Panc1 (cell line): ENCODE data around the gene CLRN3. TPM values are rescaled to one million over a fixed set of nuclear protein-coding genes. Genes with fewer than 3 reads are reported as not detected.

Source experiments
- ATAC-seq: fragments of 200-7000 bp; cut with Tn5 transposase; 2 replicates; pipeline ENCODE4 v1.9.1; 2020; ENCODE audit warnings: mild to moderate bottlenecking, moderate library complexity
- BruUV-seq: library from RNA; stranded (reverse); fragments of 400-500 nt; replicated peaks from 2 replicates; lab custom pipeline; 2021; lab: Mats Ljungman, UMichigan
- CTCF ChIA-PET: fragments of 300-600 bp; sonication (Branson Sonifier 250); formaldehyde crosslinking; loops from one replicate; lab custom pipeline; 2022; ENCODE audit warnings: antibody characterized with exemption; lab: Charles Lee
- POLR2A ChIA-PET: fragments of 300-600 bp; sonication (Branson Sonifier 250); formaldehyde crosslinking; loops from one replicate; lab custom pipeline; 2022; ENCODE audit warnings: antibody characterized with exemption; lab: Charles Lee
- DNase-seq: peaks from one replicate; pipeline ENCODE4 v3.0.0-alpha.2; 2010; ENCODE audit warnings: low read depth, low spot score
- H3K27ac ChIP-seq: 2 replicates; pipeline ENCODE4 v1.5.1; 2011; ENCODE audit warnings: mild to moderate bottlenecking, low read length, inconsistent platforms
- H3K27me3 ChIP-seq: fragments of 200-500 bp; sonication (Bioruptor generic); 2 replicates; pipeline ENCODE4 v1.6.0; 2014; ENCODE audit warnings: low read length, inconsistent platforms; ENCODE audit not compliant: control insufficient read depth, insufficient read depth
- H3K36me3 ChIP-seq: fragments of 200-500 bp; sonication (Bioruptor generic); 2 replicates; pipeline ENCODE4 v1.5.1; 2014; ENCODE audit warnings: inconsistent platforms, mild to moderate bottlenecking, low read length, moderate library complexity; ENCODE audit not compliant: control insufficient read depth, insufficient read depth
- H3K4me1 ChIP-seq: 2 replicates; pipeline ENCODE4 v1.5.1; 2011; ENCODE audit warnings: inconsistent platforms, mild to moderate bottlenecking, low read length, moderate library complexity; ENCODE audit not compliant: control insufficient read depth, insufficient read depth
- H3K4me3 ChIP-seq, 2 experiments: 2 replicates each; pipeline ENCODE4 v1.5.1; 2011 to 2012; ENCODE audit warnings: low read depth in 2 of 2, low read length in 2 of 2, mild to moderate bottlenecking in 2 of 2, inconsistent platforms in 1 of 2, moderate library complexity in 1 of 2
- H3K9me3 ChIP-seq: fragments of 200-500 bp; sonication (Bioruptor generic); 2 replicates; pipeline ENCODE4 v1.5.1; 2014; ENCODE audit warnings: low read depth, mild to moderate bottlenecking, inconsistent platforms, low read length, moderate library complexity; ENCODE audit not compliant: control insufficient read depth, insufficient read depth
- POLR2AphosphoS5 ChIP-seq: IDR thresholded peaks from 2 replicates; pipeline ENCODE4 v1.6.1; 2012; ENCODE audit warnings: mild to moderate bottlenecking, low read depth, low read length, moderate library complexity
- SIN3A ChIP-seq: IDR thresholded peaks from 2 replicates; pipeline ENCODE4 v1.6.1; 2012; ENCODE audit warnings: low read depth, mild to moderate bottlenecking, low read length, moderate library complexity, borderline replicate concordance; ENCODE audit not compliant: insufficient read depth
- TCF7L2 ChIP-seq: IDR thresholded peaks from 2 replicates; pipeline ENCODE4 v1.6.1; 2011; ENCODE audit warnings: mild to moderate bottlenecking, low read depth, low read length, inconsistent platforms
- in situ Hi-C: cut with HindIII; loops from 2 replicates; pipeline ENCODE4 v1.10.0; 2016; ENCODE audit warnings: low sequenced_read_pairs, low pct_unique_long_range_greater_than_20kb
- intact Hi-C: fragments of 100-400 bp; cut with micrococcal nuclease; formaldehyde crosslinking; loops from one replicate; pipeline ENCODE4 v1.10.0; 2022; ENCODE audit not compliant: unreplicated experiment
- total RNA-seq: library from RNA; stranded (reverse); gene quantifications from one replicate; pipeline ENCODE4 v1.2.1, GENCODE V29; 2021; ENCODE audit not compliant: unreplicated experiment
- TF ChIP-seq, protein P1 (sequence below): fragments of 450-650 bp; IDR thresholded peaks from 2 replicates; pipeline ENCODE4 v1.5.1; 2017; ENCODE audit warnings: mild to moderate bottlenecking
- TF ChIP-seq, protein P2 (sequence below), 2 experiments: IDR thresholded peaks; 2 replicates each; pipeline ENCODE4 v1.6.1; 2011 to 2012; ENCODE audit warnings: low read depth in 2 of 2, control low read depth in 1 of 2, low read length in 1 of 2, mild to moderate bottlenecking in 1 of 2, moderate library complexity in 1 of 2; ENCODE audit not compliant: insufficient read depth in 1 of 2

CLRN3 gene
- total RNA-seq, 1 experiment from 2014 or later: not detected

DNA sequence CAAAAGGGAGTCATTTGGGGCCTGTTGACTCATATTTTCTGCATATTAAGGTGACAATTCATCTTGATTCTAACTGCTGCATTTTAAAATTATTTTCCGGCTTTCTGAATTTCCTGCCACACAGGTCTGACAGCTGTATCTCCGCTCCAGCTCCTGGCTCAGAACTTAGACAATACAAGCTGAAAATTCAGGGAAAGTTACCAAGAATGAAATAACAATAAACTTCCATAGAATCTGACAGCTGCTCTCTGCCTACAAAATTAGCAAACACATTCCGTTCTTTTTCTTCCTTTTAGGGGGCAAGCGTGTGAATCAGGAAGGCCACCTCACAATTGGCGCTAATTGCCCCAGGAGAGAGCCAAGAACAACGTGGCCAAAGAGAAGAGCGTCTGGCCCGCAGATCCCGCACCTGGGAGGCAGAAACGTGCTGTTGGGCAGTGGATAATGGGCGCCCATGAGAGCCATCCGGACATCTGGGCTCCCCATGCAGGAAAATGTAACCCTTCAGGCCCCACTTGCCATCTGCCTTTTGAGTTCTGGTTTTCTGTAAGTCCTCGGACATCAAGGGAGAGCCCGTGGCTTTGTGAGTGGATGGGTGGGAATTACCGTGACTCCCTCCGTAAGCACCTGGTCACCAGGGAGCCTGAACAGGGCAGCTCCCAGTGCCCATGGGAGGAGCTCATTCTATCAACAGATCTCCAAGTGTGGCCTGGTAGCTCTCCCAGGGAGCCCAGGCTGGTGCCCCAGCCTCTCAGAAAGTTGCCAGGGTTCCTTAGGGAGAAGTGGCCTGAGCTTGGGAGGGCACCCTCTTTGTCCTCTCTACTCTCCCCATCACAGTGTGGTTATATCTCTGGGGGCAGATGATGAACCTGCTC is 5.0 kb downstream of the CLRN3 start:
- no peak overlapping the region for H3K27ac ChIP-seq
- POLR2A ChIA-PET: no interaction called here

DNA sequence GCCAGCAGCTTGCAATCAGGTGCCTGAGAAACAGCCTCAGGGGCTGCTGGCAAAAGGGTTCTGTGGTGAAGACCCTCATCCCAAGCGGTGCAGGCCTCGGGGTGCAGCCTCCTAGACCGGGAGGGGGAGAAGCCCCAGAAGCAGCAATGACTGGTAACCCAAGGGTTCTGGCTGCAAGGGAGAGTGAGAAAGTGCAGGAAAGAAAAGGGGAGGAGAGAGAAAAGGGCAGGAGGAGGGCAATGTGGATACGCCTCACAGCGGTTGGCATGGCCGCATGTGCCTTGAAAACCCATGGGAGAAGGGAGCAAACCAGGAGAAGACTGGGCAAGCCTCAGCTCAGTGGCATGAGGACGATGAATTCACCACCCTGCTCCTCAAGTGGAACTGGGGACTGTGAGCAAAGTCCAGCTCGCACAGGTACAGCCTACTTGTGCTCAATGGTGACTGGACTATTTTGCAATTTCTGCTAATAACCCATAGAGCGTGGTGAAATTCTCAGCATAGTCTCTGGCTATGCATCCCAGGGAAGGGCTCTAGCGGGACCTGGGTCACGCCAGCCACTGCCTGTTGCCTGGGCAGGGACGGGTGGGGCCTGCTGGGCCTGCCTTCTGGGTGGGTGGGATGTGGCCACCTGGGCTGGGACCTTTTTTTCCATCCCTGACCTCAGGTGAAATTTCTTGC is 6.2 kb downstream of the CLRN3 start:
- ATAC-seq: no peak
- TF ChIP-seq TCF7L2: no peak
- TF ChIP-seq, protein P1, sequence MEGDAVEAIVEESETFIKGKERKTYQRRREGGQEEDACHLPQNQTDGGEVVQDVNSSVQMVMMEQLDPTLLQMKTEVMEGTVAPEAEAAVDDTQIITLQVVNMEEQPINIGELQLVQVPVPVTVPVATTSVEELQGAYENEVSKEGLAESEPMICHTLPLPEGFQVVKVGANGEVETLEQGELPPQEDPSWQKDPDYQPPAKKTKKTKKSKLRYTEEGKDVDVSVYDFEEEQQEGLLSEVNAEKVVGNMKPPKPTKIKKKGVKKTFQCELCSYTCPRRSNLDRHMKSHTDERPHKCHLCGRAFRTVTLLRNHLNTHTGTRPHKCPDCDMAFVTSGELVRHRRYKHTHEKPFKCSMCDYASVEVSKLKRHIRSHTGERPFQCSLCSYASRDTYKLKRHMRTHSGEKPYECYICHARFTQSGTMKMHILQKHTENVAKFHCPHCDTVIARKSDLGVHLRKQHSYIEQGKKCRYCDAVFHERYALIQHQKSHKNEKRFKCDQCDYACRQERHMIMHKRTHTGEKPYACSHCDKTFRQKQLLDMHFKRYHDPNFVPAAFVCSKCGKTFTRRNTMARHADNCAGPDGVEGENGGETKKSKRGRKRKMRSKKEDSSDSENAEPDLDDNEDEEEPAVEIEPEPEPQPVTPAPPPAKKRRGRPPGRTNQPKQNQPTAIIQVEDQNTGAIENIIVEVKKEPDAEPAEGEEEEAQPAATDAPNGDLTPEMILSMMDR: no peak
- TF ChIP-seq SIN3A: no peak
- TF ChIP-seq, protein P2, sequence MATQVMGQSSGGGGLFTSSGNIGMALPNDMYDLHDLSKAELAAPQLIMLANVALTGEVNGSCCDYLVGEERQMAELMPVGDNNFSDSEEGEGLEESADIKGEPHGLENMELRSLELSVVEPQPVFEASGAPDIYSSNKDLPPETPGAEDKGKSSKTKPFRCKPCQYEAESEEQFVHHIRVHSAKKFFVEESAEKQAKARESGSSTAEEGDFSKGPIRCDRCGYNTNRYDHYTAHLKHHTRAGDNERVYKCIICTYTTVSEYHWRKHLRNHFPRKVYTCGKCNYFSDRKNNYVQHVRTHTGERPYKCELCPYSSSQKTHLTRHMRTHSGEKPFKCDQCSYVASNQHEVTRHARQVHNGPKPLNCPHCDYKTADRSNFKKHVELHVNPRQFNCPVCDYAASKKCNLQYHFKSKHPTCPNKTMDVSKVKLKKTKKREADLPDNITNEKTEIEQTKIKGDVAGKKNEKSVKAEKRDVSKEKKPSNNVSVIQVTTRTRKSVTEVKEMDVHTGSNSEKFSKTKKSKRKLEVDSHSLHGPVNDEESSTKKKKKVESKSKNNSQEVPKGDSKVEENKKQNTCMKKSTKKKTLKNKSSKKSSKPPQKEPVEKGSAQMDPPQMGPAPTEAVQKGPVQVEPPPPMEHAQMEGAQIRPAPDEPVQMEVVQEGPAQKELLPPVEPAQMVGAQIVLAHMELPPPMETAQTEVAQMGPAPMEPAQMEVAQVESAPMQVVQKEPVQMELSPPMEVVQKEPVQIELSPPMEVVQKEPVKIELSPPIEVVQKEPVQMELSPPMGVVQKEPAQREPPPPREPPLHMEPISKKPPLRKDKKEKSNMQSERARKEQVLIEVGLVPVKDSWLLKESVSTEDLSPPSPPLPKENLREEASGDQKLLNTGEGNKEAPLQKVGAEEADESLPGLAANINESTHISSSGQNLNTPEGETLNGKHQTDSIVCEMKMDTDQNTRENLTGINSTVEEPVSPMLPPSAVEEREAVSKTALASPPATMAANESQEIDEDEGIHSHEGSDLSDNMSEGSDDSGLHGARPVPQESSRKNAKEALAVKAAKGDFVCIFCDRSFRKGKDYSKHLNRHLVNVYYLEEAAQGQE (IDR thresholded peaks at IDR 0.05; ENCODE audit: insufficient read depth in 1 of 2, low read depth in 2 of 2, low read length in 1 of 2): no peak
- no peak for TF ChIP-seq POLR2AphosphoS5
- no peak overlapping the region for H3K27ac ChIP-seq
- ChIA-PET CTCF (no interaction called here), POLR2A (no interaction called here)
- no peaks in the 10 kb centered on the region for H3K4me1 ChIP-seq
- intact Hi-C loops (no loop called here), in situ Hi-C loops (no loop called here)
- BruUV-seq: no TSS peak
- no peak for DNase-seq
- H3K36me3 ChIP-seq: no peaks in the 10 kb centered on the region
- H3K4me3 ChIP-seq: no peak overlapping the region
- H3K27me3 ChIP-seq: peaks cover 6% of the 10 kb centered on the region
- H3K9me3 ChIP-seq: no peaks in the 10 kb centered on the region

More for the DNA sequence above, 5.0 kb downstream of the CLRN3 start:
- CTCF ChIA-PET: no interaction called here
- no peaks in the 10 kb centered on the region for H3K4me1 ChIP-seq
- no peaks in the 10 kb centered on the region for H3K9me3 ChIP-seq
- in situ Hi-C loops (no loop called here), intact Hi-C loops (no loop called here)
- H3K4me3 ChIP-seq: no peak overlapping the region
- TF ChIP-seq SIN3A: no peak
- TF ChIP-seq, protein P1: no peak
- peaks cover 12% of the 10 kb centered on the region for H3K27me3 ChIP-seq
- no peak for ATAC-seq
- no TSS peak for BruUV-seq
- DNase-seq: no peak
- no peaks in the 10 kb centered on the region for H3K36me3 ChIP-seq
